HUES6 (cell line): ENCODE data around the gene HS3ST2.

Experiments
- H3K27ac ChIP-seq: 2 replicates; pipeline ENCODE4 v1.7.0; 2013; ENCODE audit warnings: low read depth, mild to moderate bottlenecking, low read length, inconsistent platforms
- H3K27me3 ChIP-seq: 2 replicates; pipeline ENCODE4 v1.6.1; 2013; ENCODE audit warnings: low read length; ENCODE audit not compliant: control insufficient read depth, insufficient read depth
- H3K36me3 ChIP-seq: 2 replicates; pipeline ENCODE4 v1.6.1; 2013; ENCODE audit warnings: low read length; ENCODE audit not compliant: control insufficient read depth, insufficient read depth
- H3K4me1 ChIP-seq: 2 replicates; pipeline ENCODE4 v1.6.1; 2013; ENCODE audit warnings: low read length; ENCODE audit not compliant: control insufficient read depth, insufficient read depth
- H3K4me3 ChIP-seq: 2 replicates; pipeline ENCODE4 v1.5.1; 2013; ENCODE audit warnings: low read depth, low read length
- H3K9ac ChIP-seq: one replicate; pipeline ENCODE4 v1.6.1; 2013; ENCODE audit warnings: mild to moderate bottlenecking, low read length
- H3K9me3 ChIP-seq: 2 replicates; pipeline ENCODE4 v1.6.1; 2013; ENCODE audit warnings: low read depth, low read length; ENCODE audit not compliant: control insufficient read depth, insufficient read depth

HS3ST2 gene

GRCh38 chr16:22786691-22787090, 27.3 kb upstream of the HS3ST2 start:
- Histone ChIP-seq H3K4me1 (0 out of 2 replicates have a peak, but pooled peaks cover 8% of the 10 kb centered on the region), H3K9ac (no peak overlapping the region), H3K4me3 (no peak overlapping the region), H3K36me3 (no peaks in the 10 kb centered on the region), H3K27ac (no peak overlapping the region), H3K9me3 (no peaks in the 10 kb centered on the region), H3K27me3 (no peaks in the 10 kb centered on the region)

- no peak overlapping the region for H3K27ac ChIP-seq
- no peaks in the 10 kb centered on the region for H3K27me3 ChIP-seq
- no peaks in the 10 kb centered on the region for H3K9me3 ChIP-seq
- no peak overlapping the region for H3K4me3 ChIP-seq
- H3K36me3 ChIP-seq, result no peaks in the 10 kb centered on the region
- no peak overlapping the region for H3K9ac ChIP-seq
- 0 out of 2 replicates have a peak, but pooled peaks cover 3% of the 10 kb centered on the region for H3K4me1 ChIP-seq
Measured at GRCh38 chr16:22787466-22788192, 26.3 kb upstream of the HS3ST2 start.

GRCh38 chr16:22788193-22788530, 25.8 kb upstream of the HS3ST2 start:
- Histone ChIP-seq H3K27ac (no peak overlapping the region), H3K4me1 (no peaks in the 10 kb centered on the region), H3K9ac (no peak overlapping the region), H3K36me3 (no peaks in the 10 kb centered on the region), H3K27me3 (no peaks in the 10 kb centered on the region), H3K4me3 (no peak overlapping the region), H3K9me3 (no peaks in the 10 kb centered on the region)

- no peaks in the 10 kb centered on the region for H3K4me1 ChIP-seq
- no peak overlapping the region for H3K27ac ChIP-seq
Measured at GRCh38 chr16:22789281-22789945, 24.5 kb upstream of the HS3ST2 start.

GRCh38 chr16:22797551-22797950, 16.4 kb upstream of the HS3ST2 start:
- H3K27me3 ChIP-seq, result no peaks in the 10 kb centered on the region; the same call in 1 of the 2 replicates
- no peaks in the 10 kb centered on the region for H3K36me3 ChIP-seq
- H3K4me1 ChIP-seq, result no peaks in the 10 kb centered on the region
- H3K9ac ChIP-seq, result no peak overlapping the region
- no peak overlapping the region for H3K27ac ChIP-seq
- H3K9me3 ChIP-seq, result peaks cover 16% of the 10 kb centered on the region
- no peak overlapping the region for H3K4me3 ChIP-seq

More at GRCh38 chr16:22789281-22789945, 24.5 kb upstream of the HS3ST2 start:
- Histone ChIP-seq H3K9me3 (peaks cover 9% of the 10 kb centered on the region), H3K9ac (no peak overlapping the region), H3K4me3 (no peak overlapping the region), H3K27me3 (no peaks in the 10 kb centered on the region), H3K36me3 (no peaks in the 10 kb centered on the region)

GRCh38 chr16:22799113-22799512, 14.8 kb upstream of the HS3ST2 start:
- H3K9ac ChIP-seq, result no peak overlapping the region
- no peaks in the 10 kb centered on the region for H3K4me1 ChIP-seq
- H3K9me3 ChIP-seq, result peaks cover 10% of the 10 kb centered on the region
- no peaks in the 10 kb centered on the region for H3K36me3 ChIP-seq
- peaks cover 6% of the 10 kb centered on the region for H3K27me3 ChIP-seq
- H3K27ac ChIP-seq, result no peak overlapping the region
- H3K4me3 ChIP-seq, result no peak overlapping the region

- H3K4me1 ChIP-seq, result no peaks in the 10 kb centered on the region
- H3K4me3 ChIP-seq, result no peak overlapping the region
- H3K9me3 ChIP-seq, result no peaks in the 10 kb centered on the region; the same call in 1 of the 2 replicates
- no peak overlapping the region for H3K27ac ChIP-seq
- H3K27me3 ChIP-seq, result peaks cover 20% of the 10 kb centered on the region
- H3K36me3 ChIP-seq, result no peaks in the 10 kb centered on the region
- no peak overlapping the region for H3K9ac ChIP-seq
Measured at GRCh38 chr16:22804893-22805292, 9.1 kb upstream of the HS3ST2 start.

GRCh38 chr16:22805326-22805725, 8.6 kb upstream of the HS3ST2 start:
- peaks cover 20% of the 10 kb centered on the region for H3K27me3 ChIP-seq
- H3K9me3 ChIP-seq, result no peaks in the 10 kb centered on the region; the same call in 1 of the 2 replicates
- H3K9ac ChIP-seq, result no peak overlapping the region
- no peak overlapping the region for H3K4me3 ChIP-seq
- H3K4me1 ChIP-seq, result no peaks in the 10 kb centered on the region
- no peaks in the 10 kb centered on the region for H3K36me3 ChIP-seq
- H3K27ac ChIP-seq, result no peak overlapping the region

- no peak overlapping the region for H3K9ac ChIP-seq
- H3K36me3 ChIP-seq, result no peaks in the 10 kb centered on the region
- peaks cover 23% of the 10 kb centered on the region for H3K27me3 ChIP-seq
- no peaks in the 10 kb centered on the region; the same call in 1 of the 2 replicates for H3K9me3 ChIP-seq
- no peaks in the 10 kb centered on the region for H3K4me1 ChIP-seq
- no peak overlapping the region for H3K27ac ChIP-seq
- H3K4me3 ChIP-seq, result no peak overlapping the region
Measured at GRCh38 chr16:22806811-22807210, 7.2 kb upstream of the HS3ST2 start.

- H3K27ac ChIP-seq, result no peak overlapping the region
- no peaks in the 10 kb centered on the region for H3K9me3 ChIP-seq
- H3K36me3 ChIP-seq, result no peaks in the 10 kb centered on the region
- H3K4me1 ChIP-seq, result no peaks in the 10 kb centered on the region
- peaks cover 44% of the 10 kb centered on the region for H3K27me3 ChIP-seq
- H3K4me3 ChIP-seq, result no peak overlapping the region
- H3K9ac ChIP-seq, result no peak overlapping the region
Measured at GRCh38 chr16:22810226-22810625, 3.7 kb upstream of the HS3ST2 start.

- no peak overlapping the region for H3K9ac ChIP-seq
- no peak overlapping the region for H3K27ac ChIP-seq
Measured at GRCh38 chr16:22813223-22813947, 577 bp upstream of the HS3ST2 start.

More at GRCh38 chr16:22813223-22813947, 577 bp upstream of the HS3ST2 start:
- Histone ChIP-seq H3K4me3 (peak overlapping the region; percentile 51), H3K9me3 (no peaks in the 10 kb centered on the region), H3K4me1 (no peaks in the 10 kb centered on the region), H3K36me3 (no peaks in the 10 kb centered on the region), H3K27me3 (peaks cover 72% of the 10 kb centered on the region)
